HG02763 (cell line): ENCODE measurements around the gene TEX22.

Experiments
- ATAC-seq: cut with Tn5 transposase; IDR thresholded peaks from one replicate; pipeline ENCODE4 v1.9.1; 2021; ENCODE audit warnings: mild to moderate bottlenecking, moderate library complexity; ENCODE audit not compliant: unreplicated experiment

The TEX22 gene

DNA sequence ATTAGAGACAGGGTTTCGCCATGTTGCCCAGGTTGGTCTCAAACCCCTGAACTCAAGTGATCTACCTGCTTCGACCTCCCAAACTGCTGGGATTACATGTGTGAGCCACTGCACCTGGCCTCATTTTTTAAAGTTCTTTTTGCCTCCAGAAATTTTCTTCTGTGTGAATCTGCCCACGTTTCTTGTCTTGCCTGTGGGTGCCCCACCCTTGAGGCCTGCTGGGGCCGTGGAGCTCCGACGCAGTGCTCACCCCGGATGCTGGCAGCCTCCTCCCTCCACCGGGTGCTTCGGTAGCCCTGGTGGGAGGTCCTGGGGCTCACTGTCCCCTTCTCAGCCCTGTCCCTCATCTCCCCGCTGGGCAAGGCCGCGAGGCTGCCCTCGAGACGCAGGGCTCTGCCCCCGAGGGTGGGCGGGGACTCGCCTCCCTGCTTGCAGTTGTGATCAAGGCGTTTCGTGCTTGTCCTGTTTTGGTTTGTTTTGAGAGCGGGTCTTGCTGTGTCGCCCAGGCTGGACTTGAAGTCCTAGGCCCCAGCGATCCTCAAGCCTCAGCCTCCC lies 56.8 kb downstream of the TEX22 start:
- ATAC-seq: no peak

DNA sequence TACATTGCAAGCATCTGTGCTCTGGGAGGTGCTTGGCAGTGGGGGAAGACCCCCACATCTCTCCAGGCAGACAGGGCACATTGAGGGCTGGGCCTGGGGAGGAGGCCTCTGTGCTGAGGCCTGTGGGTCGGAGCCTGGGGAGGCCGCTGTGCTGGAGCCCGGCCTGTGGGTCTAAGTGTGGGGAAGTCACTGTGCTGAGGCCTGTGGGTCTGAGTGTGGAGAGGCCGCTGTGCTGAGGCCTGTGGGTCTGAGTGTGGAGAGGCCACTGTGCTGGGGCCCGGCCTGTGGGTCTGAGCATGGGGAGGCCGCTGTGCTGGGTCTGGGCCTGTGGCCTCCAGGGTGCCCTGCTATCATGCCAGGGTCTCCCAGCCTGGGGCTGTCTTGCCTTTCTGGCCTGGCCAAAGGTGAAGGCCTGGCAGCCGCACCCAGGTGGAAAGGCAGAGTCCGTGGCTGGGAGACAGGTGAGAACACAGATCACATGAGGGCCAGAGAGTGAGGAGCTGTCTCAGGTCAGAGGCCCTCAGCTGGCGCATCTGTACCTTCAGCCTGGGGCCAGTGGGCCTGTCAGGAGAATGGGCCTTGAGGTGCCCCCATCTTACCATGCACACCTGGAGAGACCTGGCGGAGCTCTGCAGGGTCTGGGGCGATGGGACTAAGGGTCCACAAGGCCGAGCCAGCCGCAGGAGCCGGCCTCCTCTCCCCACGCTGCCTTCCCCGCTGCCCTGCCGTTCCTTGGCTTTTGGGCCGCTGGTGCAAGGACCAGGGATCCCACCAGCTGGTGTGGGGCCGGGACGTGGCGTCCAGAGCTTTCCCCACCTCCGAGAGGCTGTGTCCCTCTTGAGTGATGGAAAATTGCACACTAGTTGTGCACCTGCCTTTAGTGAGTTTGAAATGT lies 57.7 kb downstream of the TEX22 start:
- ATAC-seq: no peak

DNA sequence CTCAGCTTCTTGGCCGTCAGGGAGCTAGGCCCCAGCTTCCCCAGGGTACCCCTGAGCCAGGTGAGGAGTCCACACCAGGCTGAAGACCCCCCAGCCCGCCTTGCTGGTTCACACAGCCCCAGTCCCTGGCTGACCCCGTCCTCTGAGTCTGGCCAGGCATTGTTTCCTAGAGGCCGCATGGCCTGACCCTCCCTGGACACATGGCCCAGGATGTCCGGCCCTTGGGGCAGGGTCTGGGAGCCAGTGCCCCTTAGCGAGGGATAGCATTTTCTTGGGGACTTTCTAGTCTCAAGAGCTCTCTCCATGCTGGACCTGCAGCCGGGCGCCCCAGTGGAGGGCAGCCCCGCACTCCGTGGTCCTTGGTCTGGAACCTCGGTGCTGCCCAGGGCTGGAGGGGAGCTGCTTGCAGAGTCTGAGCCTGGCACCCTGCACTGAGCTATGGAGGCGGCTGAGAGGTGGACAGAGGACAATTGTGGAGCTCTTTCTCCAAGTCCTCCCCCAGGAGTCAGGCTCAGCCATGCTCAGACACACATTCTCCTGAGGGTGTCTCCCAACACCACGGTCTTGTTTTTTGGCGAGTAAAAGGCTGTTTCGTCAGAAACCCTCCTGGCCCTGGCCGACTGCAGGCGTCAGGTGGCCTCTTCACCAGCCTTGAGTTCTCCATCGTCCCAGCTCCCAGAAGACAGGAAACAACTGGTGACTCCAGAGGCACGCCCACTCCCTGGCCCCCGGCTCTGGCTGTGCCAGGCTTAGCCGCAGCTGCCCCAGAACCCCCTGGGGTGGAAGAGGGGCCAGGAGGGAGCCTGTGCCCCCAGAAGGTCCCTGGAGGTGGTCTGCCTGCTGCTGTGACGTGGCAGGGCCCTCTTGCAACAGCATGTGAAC lies 58.6 kb downstream of the TEX22 start:
- no peak for ATAC-seq

DNA sequence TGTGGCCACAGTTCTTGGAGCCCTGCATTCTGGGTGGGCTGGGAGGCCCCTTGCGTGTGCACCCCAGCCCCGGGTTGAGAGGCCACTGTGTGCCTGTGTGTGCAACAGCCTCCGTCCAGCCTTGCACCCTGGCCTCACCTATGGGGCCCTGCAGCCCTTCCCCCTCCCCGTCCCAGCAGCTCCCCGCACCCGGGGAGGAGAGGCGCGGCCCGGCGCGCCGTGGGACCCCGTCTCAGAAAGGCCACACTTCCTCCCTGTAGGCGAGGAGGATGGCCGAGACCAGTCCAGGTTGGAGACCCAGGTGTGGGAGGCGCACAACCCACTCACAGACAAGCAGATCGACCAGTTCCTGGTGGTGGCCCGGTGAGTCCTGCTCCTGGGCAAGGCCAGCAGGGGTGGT lies 59.7 kb downstream of the TEX22 start:
- no peak for ATAC-seq

DNA sequence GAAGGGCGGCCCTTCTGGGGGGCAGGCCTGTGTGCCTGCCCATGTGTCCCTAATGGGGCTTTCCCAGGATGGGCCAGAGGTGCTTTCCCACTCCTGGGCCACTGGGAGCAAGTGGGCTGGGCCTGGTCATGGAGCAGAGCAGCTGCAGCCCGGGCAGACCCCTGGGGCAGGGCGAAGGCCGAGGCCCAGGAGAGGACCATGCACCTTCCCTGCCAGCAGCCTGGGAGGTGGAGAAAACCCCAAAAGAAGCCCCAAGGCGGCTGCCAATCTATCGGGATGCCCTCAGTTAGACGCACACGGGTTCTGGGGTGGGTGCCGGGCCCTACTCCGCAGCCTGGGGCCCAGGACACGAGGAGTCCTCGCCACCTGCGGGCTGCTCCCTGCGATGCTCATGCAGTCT lies 60.2 kb downstream of the TEX22 start:
- no peak for ATAC-seq

DNA sequence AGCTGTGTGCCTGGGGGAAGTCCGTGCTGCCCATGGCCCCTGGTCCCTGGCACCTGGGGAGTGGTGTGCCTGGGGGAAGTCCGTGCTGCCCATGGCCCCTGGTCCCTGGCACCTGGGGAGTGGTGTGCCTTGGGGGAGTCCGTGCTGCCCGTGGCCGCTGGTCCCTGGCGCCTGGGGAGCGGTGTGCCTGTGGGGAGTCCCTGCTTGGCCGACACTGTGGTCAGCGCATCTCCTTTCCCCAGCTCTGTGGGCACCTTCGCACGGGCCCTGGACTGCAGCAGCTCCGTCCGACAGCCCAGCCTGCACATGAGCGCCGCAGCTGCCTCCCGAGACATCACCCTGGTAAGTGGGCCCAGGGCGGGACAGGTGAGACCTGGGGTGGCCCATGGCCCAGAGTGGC lies 61.8 kb downstream of the TEX22 start:
- no peak for ATAC-seq

DNA sequence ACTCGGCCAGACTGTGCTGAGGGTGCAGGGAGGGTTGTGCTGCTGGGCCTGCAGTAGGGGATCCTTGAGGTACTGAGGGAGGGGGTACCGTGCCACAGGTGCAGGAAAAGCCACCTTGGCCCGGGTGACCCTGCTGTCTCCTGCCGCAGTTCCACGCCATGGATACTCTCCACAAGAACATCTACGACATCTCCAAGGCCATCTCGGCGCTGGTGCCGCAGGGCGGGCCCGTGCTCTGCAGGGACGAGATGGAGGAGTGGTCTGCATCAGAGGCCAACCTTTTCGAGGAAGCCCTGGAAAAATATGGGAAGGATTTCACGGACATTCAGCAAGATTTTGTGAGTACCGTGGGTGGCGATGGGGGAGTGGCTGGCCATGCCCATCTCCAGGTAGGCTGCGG lies 62.3 kb downstream of the TEX22 start:
- ATAC-seq: no peak

DNA sequence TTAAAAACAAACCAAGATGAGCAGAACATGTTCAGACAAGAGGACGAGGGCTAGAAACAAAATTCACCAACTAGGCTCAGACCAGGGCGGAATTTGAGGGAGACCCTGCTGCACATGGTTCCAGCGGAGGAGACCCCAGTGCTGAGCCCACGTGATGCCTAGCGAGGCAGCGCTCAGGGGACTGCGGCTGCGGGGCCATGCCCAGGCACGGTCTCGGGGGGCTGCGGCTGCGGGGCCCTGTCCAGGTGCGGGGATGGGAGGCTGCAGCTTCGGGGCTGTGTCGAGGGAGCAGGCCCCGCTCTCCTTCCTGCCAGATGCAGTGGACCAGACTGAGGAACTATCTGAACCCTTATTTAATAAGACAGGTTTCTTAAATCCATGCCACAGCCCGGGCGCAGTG lies 63.6 kb downstream of the TEX22 start:
- no peak for ATAC-seq
